Measurements from ENCODE around the gene TM4SF4. TPM values are rescaled to one million over a fixed set of nuclear protein-coding genes. Genes with fewer than 3 reads are reported as not detected.

TM4SF4 gene
- total RNA-seq, 4 donors from 2014 or later: 3.4 TPM; not detected in 3

DNA sequence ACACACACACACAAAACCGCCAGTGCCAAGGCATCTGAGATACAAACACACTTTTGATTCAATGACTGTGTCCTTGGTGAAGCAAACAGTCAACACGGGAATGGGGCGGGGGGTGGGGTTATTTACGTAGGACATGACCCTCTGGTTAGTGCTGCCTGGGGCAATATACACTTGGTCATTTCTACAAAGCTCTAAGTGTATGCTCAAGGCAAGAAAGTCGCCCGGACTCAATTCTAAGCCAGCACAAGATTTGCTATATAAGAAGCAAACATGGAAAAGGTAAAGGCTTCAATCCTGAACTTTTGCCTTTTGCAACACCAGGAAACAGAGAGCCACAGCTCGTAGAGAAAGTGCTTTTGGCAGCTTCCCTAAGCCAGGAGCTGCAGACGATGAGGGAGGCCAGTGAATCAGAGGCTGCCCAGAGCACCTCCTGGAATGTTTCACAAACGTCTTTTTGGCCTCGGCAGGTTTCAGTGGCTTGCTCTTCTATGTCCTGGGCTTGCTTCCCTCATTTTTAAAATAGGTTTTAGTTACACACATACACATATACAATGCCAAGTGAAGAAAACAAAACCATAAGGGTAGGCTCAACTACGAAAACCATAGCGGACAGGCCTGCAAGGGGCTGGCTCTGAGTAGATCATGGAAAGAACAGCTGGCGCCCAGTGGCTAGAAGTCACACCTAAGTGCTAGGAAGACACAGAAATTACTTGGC, 73.6 kb downstream of the TM4SF4 start:
- DNase-seq: peak; percentile 17 to 37
- Histone ChIP-seq H3K4me1 (peaks cover 7 to 15% of the 10 kb centered on the region in 2 donors), H3K4me3 (replicated peaks in 1 of 3) (no peak overlapping the region), H3K36me3 (no peaks in the 10 kb centered on the region), H3K27me3 (no peaks in the 10 kb centered on the region), H3K9me3 (no peaks in the 10 kb centered on the region), H3K27ac (peak overlapping the region in 2 of 3 donors; percentile 47 to 52)
- no peak for TF ChIP-seq POLR2A (IDR thresholded peaks at IDR 0.05)
- no peak for TF ChIP-seq CTCF (IDR thresholded peaks at IDR 0.05)
- WGBS, 2 donors: 49 to 63% methylated on average over 13 of the region's 13 CpGs
- intact Hi-C loops (cut with DNase I): loop anchor here (10.0 kb wide), 1 partner anchor 107 kb away; the partner anchor contains the start of gene WWTR1

DNA sequence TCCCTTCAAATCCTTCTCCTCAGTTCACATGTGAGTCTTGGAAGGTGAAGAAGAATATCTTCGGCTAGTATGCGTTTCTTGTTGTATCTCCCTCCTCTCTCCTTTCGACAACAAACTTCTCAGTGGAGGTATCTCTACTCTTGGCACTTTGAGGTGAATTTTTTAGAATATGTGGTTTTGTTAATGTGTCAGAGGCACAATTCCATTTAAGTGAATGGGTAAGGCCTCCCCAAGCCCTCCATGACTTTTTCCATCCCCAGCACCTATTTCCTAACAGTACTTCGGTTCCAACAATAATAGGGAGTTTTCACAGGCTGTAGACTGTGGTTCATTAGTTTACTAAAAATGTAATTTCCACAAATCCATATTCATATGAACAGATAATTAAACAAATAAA, 74.2 kb downstream of the TM4SF4 start:
- intact Hi-C loops (cut with DNase I): loop anchor here (10.0 kb wide), 1 partner anchor 106 kb away; the partner anchor contains the start of gene WWTR1
- Histone ChIP-seq H3K27me3 (no peaks in the 10 kb centered on the region), H3K27ac (peak overlapping the region in 2 of 3 donors; percentile 47 to 52), H3K36me3 (no peaks in the 10 kb centered on the region), H3K4me3 (replicated peaks in 1 of 3) (no peak overlapping the region), H3K9me3 (no peaks in the 10 kb centered on the region), H3K4me1 (peaks cover 10 to 19% of the 10 kb centered on the region in 2 donors)
- no peak for DNase-seq
- TF ChIP-seq CTCF (IDR thresholded peaks at IDR 0.05): no peak
- no peak for TF ChIP-seq POLR2A (IDR thresholded peaks at IDR 0.05)
- 94 to 96% methylated on average over 4 of the region's 4 CpGs for WGBS, 2 donors

GRCh38 chr3:149551500-149551899, 77.0 kb downstream of the TM4SF4 start:
- no peaks in the 10 kb centered on the region for H3K9me3 ChIP-seq
- no peak overlapping the region for H3K4me3 ChIP-seq (replicated peaks in 1 of 3)
- no peak overlapping the region for H3K27ac ChIP-seq
- DNase-seq: no peak
- no peaks in the 10 kb centered on the region for H3K36me3 ChIP-seq
- TF ChIP-seq POLR2A (IDR thresholded peaks at IDR 0.05): no peak
- TF ChIP-seq CTCF (IDR thresholded peaks at IDR 0.05): no peak
- H3K4me1 ChIP-seq: peaks cover 29 to 44% of the 10 kb centered on the region in 2 donors
- H3K27me3 ChIP-seq: no peaks in the 10 kb centered on the region
- intact Hi-C loops (cut with DNase I): no loop called here

- no peak for DNase-seq
- Histone ChIP-seq H3K27ac (no peak overlapping the region), H3K4me1 (peaks cover 29 to 44% of the 10 kb centered on the region in 2 donors)
Measured at GRCh38 chr3:149552700-149553099, 78.2 kb downstream of the TM4SF4 start.

More at GRCh38 chr3:149552700-149553099, 78.2 kb downstream of the TM4SF4 start:
- Histone ChIP-seq H3K4me3 (replicated peaks in 1 of 3) (no peak overlapping the region), H3K27me3 (no peaks in the 10 kb centered on the region), H3K36me3 (no peaks in the 10 kb centered on the region), H3K9me3 (no peaks in the 10 kb centered on the region)
- WGBS, 2 donors: 81 to 86% methylated on average over 2 of the region's 2 CpGs
- no peak for TF ChIP-seq POLR2A (IDR thresholded peaks at IDR 0.05)
- no peak for TF ChIP-seq CTCF (IDR thresholded peaks at IDR 0.05)
- intact Hi-C loops (cut with DNase I): no loop called here

Small RNA genes lying within 50 kb of the gene (small RNA-seq; reads per million reads assigned to genes)
- not detected for gene AC108751.2
- not detected for gene RNU6-1098P

Other genes starting within 250 kb of the TM4SF4 start
- gene TM4SF18, start 141.1 kb upstream of the TM4SF4 start, total RNA-seq: 10 to 100 TPM in 3 of 4 donors, 1 to 10 TPM in 1; 9.7 to 33.3 (median 24.9) TPM
- gene TM4SF1, start 97.0 kb upstream of the TM4SF4 start, total RNA-seq: 100 to 1,000 TPM in 1 of 4 donors, 10 to 100 TPM in 3; 32.4 to 244 (median 79.3) TPM
- gene WWTR1, start 183.3 kb downstream of the TM4SF4 start, total RNA-seq: 10 to 100 TPM; 56.7 to 87.6 (median 78.5) TPM